HepG2 (cell line): ENCODE data around the gene STOML1. TPM values are rescaled to one million over a fixed set of nuclear protein-coding genes. Genes with fewer than 3 reads are reported as not detected.

Source experiments
- ATAC-seq: fragments of 200-7000 bp; cut with Tn5 transposase; 3 replicates; pipeline ENCODE4 v1.9.1; 2020; ENCODE audit warnings: mild to moderate bottlenecking, moderate library complexity
- BruUV-seq: library from RNA; stranded (reverse); fragments of 400-500 nt; replicated peaks from 2 replicates; lab custom pipeline; 2021; lab: Mats Ljungman, UMichigan
- CTCF ChIA-PET: fragments of 300-600 bp; formaldehyde crosslinking; extraction: SDS; loops from one replicate; lab custom pipeline; 2021; ENCODE audit warnings: low total read pairs, inconsistent platforms, low intra/inter-chr PET ratio; lab: Yijun Ruan, JAX
- POLR2A ChIA-PET: fragments of 350-600 bp; sonication (Branson Sonifier 250); formaldehyde crosslinking; loops from one replicate; lab custom pipeline; 2020; ENCODE audit warnings: antibody characterized with exemption, inconsistent platforms; lab: Yijun Ruan, JAX
- DNase-seq: peaks from one replicate; pipeline ENCODE4 v3.0.0-alpha.2; 2015; ENCODE audit warnings: low spot score
- FAIRE-seq: peaks from 3 replicates; lab custom pipeline; 2011; peaks lifted over from hg19 to GRCh38; lab: Jason Lieb, UNC
- H2AFZ ChIP-seq: one replicate; pipeline ENCODE4 v1.6.1; 2011; ENCODE audit warnings: low read length, inconsistent platforms
- H3K27ac ChIP-seq: fragments of 300-600 bp; 3 replicates; pipeline ENCODE4 v1.8.0; 2011; ENCODE audit warnings: mixed run types, mild to moderate bottlenecking, mixed read lengths, low read length, inconsistent platforms; ENCODE audit not compliant: insufficient read depth; ENCODE audit errors: extremely low read length
- H3K27me3 ChIP-seq, 2 experiments: fragments of 200-600 bp in 1 of 2; 2 replicates in 1 of 2; 3 replicates in 1 of 2; pipeline versions ENCODE4 v1.6.0 to v1.8.0; 2011; ENCODE audit warnings: low read length in 2 of 2, mild to moderate bottlenecking in 2 of 2, moderate library complexity in 2 of 2, inconsistent platforms in 1 of 2; ENCODE audit not compliant: insufficient read depth in 2 of 2, control insufficient read depth in 1 of 2
- H3K36me3 ChIP-seq, 2 experiments: fragments of 200-600 bp in 1 of 2; replicated peaks in 1 of 2; 2 replicates in 1 of 2; 3 replicates in 1 of 2; pipeline versions ENCODE4 v1.5.1 to v1.8.0; 2011; ENCODE audit warnings: low read length in 2 of 2, inconsistent platforms in 1 of 2; ENCODE audit not compliant: insufficient read depth in 2 of 2, control insufficient read depth in 1 of 2
- H3K4me1 ChIP-seq: 2 replicates; pipeline ENCODE4 v1.5.1; 2012; ENCODE audit warnings: low read length, inconsistent platforms; ENCODE audit not compliant: insufficient read depth
- H3K4me2 ChIP-seq: 2 replicates; pipeline ENCODE4 v1.6.0; 2011; ENCODE audit warnings: low read depth, low read length, inconsistent platforms
- H3K4me3 ChIP-seq, 3 experiments: fragments of 200-600 bp in 1 of 3; sonication (generic), shearing (Covaris generic) in 1 of 3; replicated peaks in 1 of 3; 2 replicates each; pipeline ENCODE4 v1.5.1; 2011 to 2016; ENCODE audit warnings: low read length in 3 of 3, inconsistent platforms in 2 of 3, low read depth in 2 of 3, mild to moderate bottlenecking in 2 of 3, control low read depth in 1 of 3, mixed read lengths in 1 of 3; ENCODE audit not compliant: insufficient read depth in 1 of 3
- H3K79me2 ChIP-seq: one replicate; pipeline ENCODE4 v1.6.1; 2011; ENCODE audit warnings: low read length, inconsistent platforms; ENCODE audit not compliant: insufficient read depth
- H3K9ac ChIP-seq: 2 replicates; pipeline ENCODE4 v1.6.0; 2011; ENCODE audit warnings: mild to moderate bottlenecking, low read depth, low read length, inconsistent platforms; ENCODE audit not compliant: insufficient read depth
- H3K9me3 ChIP-seq: 2 replicates; pipeline ENCODE4 v1.5.1; 2012; ENCODE audit warnings: mild to moderate bottlenecking, low read length
- H4K20me1 ChIP-seq: 2 replicates; pipeline ENCODE4 v1.6.0; 2011; ENCODE audit warnings: inconsistent platforms, mild to moderate bottlenecking, low read length, moderate library complexity; ENCODE audit not compliant: insufficient read depth
- CAMTA2 ChIP-seq: sonication (generic); formaldehyde crosslinking; IDR thresholded peaks from 2 replicates; pipeline ENCODE4 v1.4.0; 2020; ENCODE audit warnings: mild to moderate bottlenecking, missing genetic modification reagents, borderline replicate concordance
- PRMT3 ChIP-seq: sonication (generic); formaldehyde crosslinking; IDR thresholded peaks from 2 replicates; pipeline ENCODE4 v1.8.1; 2022; ENCODE audit warnings: low read depth, mild to moderate bottlenecking, moderate library complexity, missing genetic modification reagents, borderline replicate concordance
- ZNF530 ChIP-seq: sonication (generic); formaldehyde crosslinking; IDR thresholded peaks from 2 replicates; pipeline ENCODE4 v1.5.0; 2020; ENCODE audit warnings: low read depth, mild to moderate bottlenecking, missing genetic modification reagents
- WGBS: methylation state at CpG from one replicate; pipeline ENCODE4 v1.1.6; 2017; ENCODE audit warnings: low lambda C conversion rate; 5-methylcytosine and 5-hydroxymethylcytosine counted together
- in situ Hi-C: cut with HindIII; loops from 2 replicates; pipeline ENCODE4 v1.10.0; 2017; ENCODE audit warnings: low pct_unique_long_range_greater_than_20kb; ENCODE audit not compliant: extremely low pct_ligation_motif_present
- intact Hi-C: fragments of 100-400 bp; cut with micrococcal nuclease; formaldehyde crosslinking; loops from one replicate; pipeline ENCODE4 v1.10.0; 2022; ENCODE audit not compliant: unreplicated experiment
- polyA plus RNA-seq, 8 experiments: library from polyadenylated mRNA; depleted of rRNA in 3 of 8; stranded (reverse) in 7 of 8; unstranded in 1 of 8; fragments of >200 nt; fragmentation: Illumina TruSeq in 4 of 8; extraction: Trizol in 4 of 8; gene quantifications; 2 replicates each; pipeline versions ENCODE4 v1.2.1 to v1.2.3, GENCODE V29; 2011 to 2016; ENCODE audit warnings: low read depth in 4 of 8, missing spikeins in 1 of 8, mixed read lengths in 1 of 8; ENCODE audit not compliant: insufficient read depth in 1 of 8
- total RNA-seq, 5 experiments: library from RNA; depleted of rRNA; stranded (reverse); fragments of >200 nt; fragmentation: Illumina TruSeq; extraction: Trizol; gene quantifications; 2 replicates each; pipeline ENCODE4 v1.2.3, GENCODE V29; 2016; ENCODE audit warnings: low read depth in 1 of 5
- TF ChIP-seq, protein P1 (sequence below): sonication (generic); formaldehyde crosslinking; IDR thresholded peaks from 2 replicates; pipeline ENCODE4 v1.4.0; 2020; ENCODE audit warnings: mild to moderate bottlenecking, missing genetic modification reagents, borderline replicate concordance

The STOML1 gene
- total and polyA plus RNA-seq, 2 of the 13 experiments (the other 11 are each of a cell fraction or from before 2014, with no cell fraction given) = 3.5 to 3.7 TPM

GRCh38 chr15:73952171-73952912, 39.8 kb downstream of the STOML1 start:
- Histone ChIP-seq H3K9ac (no peak overlapping the region), H3K4me3 (no peak overlapping the region), H3K27ac (no peak overlapping the region), H2AFZ (no peak overlapping the region), H3K9me3 (no peaks in the 10 kb centered on the region), H3K79me2 (no peaks in the 10 kb centered on the region), H3K27me3 (peaks cover 2 to 31% of the 10 kb centered on the region in 2 experiments; a peak in 4 of 5 replicates), H3K4me1 (peaks cover 9% of the 10 kb centered on the region), H3K4me2 (no peak overlapping the region), H3K36me3 (no peaks in the 10 kb centered on the region), H4K20me1 (no peaks in the 10 kb centered on the region)
- BruUV-seq = no TSS peak
- FAIRE-seq (no peak), ATAC-seq (no peak), DNase-seq (no peak)
- in situ Hi-C loops = no loop called here
- CTCF ChIA-PET = interaction anchor here (2.1 kb wide), 1 partner anchor 12 kb away, joined by 41 read pairs; no protein-coding TSS in a partner anchor
- POLR2A ChIA-PET = no interaction called here
- intact Hi-C loops = no loop called here
- 47% methylated on average over 14 of the region's 21 CpGs for WGBS
- TF ChIP-seq PRMT3 (CRISPR knock-in tag) (no peak), CAMTA2 (no peak), ZNF530 (CRISPR knock-in tag) (no peak)
- TF ChIP-seq, protein P1, sequence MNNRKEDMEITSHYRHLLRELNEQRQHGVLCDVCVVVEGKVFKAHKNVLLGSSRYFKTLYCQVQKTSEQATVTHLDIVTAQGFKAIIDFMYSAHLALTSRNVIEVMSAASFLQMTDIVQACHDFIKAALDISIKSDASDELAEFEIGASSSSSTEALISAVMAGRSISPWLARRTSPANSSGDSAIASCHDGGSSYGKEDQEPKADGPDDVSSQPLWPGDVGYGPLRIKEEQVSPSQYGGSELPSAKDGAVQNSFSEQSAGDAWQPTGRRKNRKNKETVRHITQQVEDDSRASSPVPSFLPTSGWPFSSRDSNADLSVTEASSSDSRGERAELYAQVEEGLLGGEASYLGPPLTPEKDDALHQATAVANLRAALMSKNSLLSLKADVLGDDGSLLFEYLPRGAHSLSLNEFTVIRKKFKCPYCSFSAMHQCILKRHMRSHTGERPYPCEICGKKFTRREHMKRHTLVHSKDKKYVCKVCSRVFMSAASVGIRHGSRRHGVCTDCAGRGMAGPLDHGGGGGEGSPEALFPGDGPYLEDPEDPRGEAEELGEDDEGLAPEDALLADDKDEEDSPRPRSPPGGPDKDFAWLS (CRISPR knock-in tag) = no peak
